Jurkat, Clone E6-1 (cell line): Measurements from ENCODE around the gene LYPD8.
A peak's percentile ranks its signal among the peaks of the same experiment; 100 is the strongest.

Source experiments
- DNase-seq: peaks from one replicate; pipeline ENCODE4 v3.0.0-alpha.2; 2011; ENCODE audit warnings: low read depth, low spot score
- H3K4me3 ChIP-seq: 2 replicates; pipeline ENCODE4 v1.5.1; 2011; ENCODE audit warnings: mild to moderate bottlenecking, low read length, control low read depth, moderate library complexity

Gene LYPD8

GRCh38 chr1:248714248-248714647 lies 41.3 kb downstream of the LYPD8 start:
- no peak for DNase-seq
- H3K4me3 ChIP-seq, result no peak overlapping the region

GRCh38 chr1:248710305-248710900 lies 45.2 kb downstream of the LYPD8 start:
- DNase-seq, result no peak
- no peak overlapping the region for H3K4me3 ChIP-seq

- no peak overlapping the region for H3K4me3 ChIP-seq
- DNase-seq, result no peak
Measured at GRCh38 chr1:248704606-248705005, 51.0 kb downstream of the LYPD8 start.

- no peak for DNase-seq
Measured at GRCh38 chr1:248703674-248704073, 51.9 kb downstream of the LYPD8 start.

GRCh38 chr1:248702714-248703113 lies 52.8 kb downstream of the LYPD8 start, which contains the start of gene OR14I1:
TSS of gene OR14I1 (minus strand) at chr1:248702766.
- H3K4me3 ChIP-seq, result no peak within 1 kb of the TSS
- DNase-seq, result no peak

More at GRCh38 chr1:248703674-248704073, 51.9 kb downstream of the LYPD8 start:
- H3K4me3 ChIP-seq, result no peak overlapping the region

GRCh38 chr1:248699099-248699498 lies 56.5 kb downstream of the LYPD8 start:
- DNase-seq, result no peak
- no peak overlapping the region for H3K4me3 ChIP-seq

- no peak overlapping the region for H3K4me3 ChIP-seq
- no peak for DNase-seq
Measured at GRCh38 chr1:248697907-248698306, 57.7 kb downstream of the LYPD8 start.

- DNase-seq, result no peak
Measured at GRCh38 chr1:248696774-248697173, 58.8 kb downstream of the LYPD8 start.

GRCh38 chr1:248696261-248696660 lies 59.3 kb downstream of the LYPD8 start:
- peak; percentile 39 for DNase-seq
- H3K4me3 ChIP-seq, result no peak overlapping the region

More at GRCh38 chr1:248696774-248697173, 58.8 kb downstream of the LYPD8 start:
- no peak overlapping the region for H3K4me3 ChIP-seq

GRCh38 chr1:248695451-248696132 lies 60.0 kb downstream of the LYPD8 start:
- no peak for DNase-seq
- no peak overlapping the region for H3K4me3 ChIP-seq

- no peak for DNase-seq
- no peak overlapping the region for H3K4me3 ChIP-seq
Measured at GRCh38 chr1:248691567-248692155, 63.9 kb downstream of the LYPD8 start.
